ENCODE results near the gene KLHDC4.

- TF ChIP-seq, protein P1, sequence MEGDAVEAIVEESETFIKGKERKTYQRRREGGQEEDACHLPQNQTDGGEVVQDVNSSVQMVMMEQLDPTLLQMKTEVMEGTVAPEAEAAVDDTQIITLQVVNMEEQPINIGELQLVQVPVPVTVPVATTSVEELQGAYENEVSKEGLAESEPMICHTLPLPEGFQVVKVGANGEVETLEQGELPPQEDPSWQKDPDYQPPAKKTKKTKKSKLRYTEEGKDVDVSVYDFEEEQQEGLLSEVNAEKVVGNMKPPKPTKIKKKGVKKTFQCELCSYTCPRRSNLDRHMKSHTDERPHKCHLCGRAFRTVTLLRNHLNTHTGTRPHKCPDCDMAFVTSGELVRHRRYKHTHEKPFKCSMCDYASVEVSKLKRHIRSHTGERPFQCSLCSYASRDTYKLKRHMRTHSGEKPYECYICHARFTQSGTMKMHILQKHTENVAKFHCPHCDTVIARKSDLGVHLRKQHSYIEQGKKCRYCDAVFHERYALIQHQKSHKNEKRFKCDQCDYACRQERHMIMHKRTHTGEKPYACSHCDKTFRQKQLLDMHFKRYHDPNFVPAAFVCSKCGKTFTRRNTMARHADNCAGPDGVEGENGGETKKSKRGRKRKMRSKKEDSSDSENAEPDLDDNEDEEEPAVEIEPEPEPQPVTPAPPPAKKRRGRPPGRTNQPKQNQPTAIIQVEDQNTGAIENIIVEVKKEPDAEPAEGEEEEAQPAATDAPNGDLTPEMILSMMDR (IDR thresholded peaks at IDR 0.05), result no peak
- no peak for TF ChIP-seq EZH2 (IDR thresholded peaks at IDR 0.05; ENCODE audit: borderline replicate concordance, insufficient read depth, low read depth, low read length, poor library complexity, severe bottlenecking)
Observed at GRCh38 chr16:87801679-87802259, 36.0 kb upstream of the KLHDC4 start.

Data from B cell (primary cell).